Muscle layer of duodenum (tissue), 2 donors: ENCODE measurements around the gene CELA3B.

Experiments used
- H3K27ac ChIP-seq: one replicate; pipeline ENCODE4 v1.7.0; 2013; ENCODE audit warnings: mild to moderate bottlenecking, low read length
- H3K27me3 ChIP-seq: one replicate; pipeline ENCODE4 v1.7.0; 2013; ENCODE audit warnings: low read depth, mild to moderate bottlenecking, control low read depth, low read length
- H3K36me3 ChIP-seq, 2 donors: one replicate each; pipeline ENCODE4 v1.7.0; 2013; ENCODE audit warnings: low read length in 2 of 2, control low read depth in 1 of 2, mild to moderate bottlenecking in 1 of 2; ENCODE audit not compliant: insufficient read depth in 2 of 2, control insufficient read depth in 1 of 2
- H3K4me1 ChIP-seq, 2 donors: one replicate each; pipeline ENCODE4 v1.7.0; 2013; ENCODE audit warnings: low read length in 2 of 2, mild to moderate bottlenecking in 2 of 2, control low read depth in 1 of 2, moderate library complexity in 1 of 2; ENCODE audit not compliant: insufficient read depth in 2 of 2, control insufficient read depth in 1 of 2
- H3K4me3 ChIP-seq, 2 donors: one replicate each; pipeline ENCODE4 v1.7.0; 2013; ENCODE audit warnings: low read length in 2 of 2, low read depth in 1 of 2, mild to moderate bottlenecking in 1 of 2
- H3K9me3 ChIP-seq, 2 donors: one replicate each; pipeline ENCODE4 v1.7.0; 2013; ENCODE audit warnings: low read length in 2 of 2, control low read depth in 1 of 2, mild to moderate bottlenecking in 1 of 2; ENCODE audit not compliant: control insufficient read depth in 1 of 2
- donor health status: healthy.

Gene CELA3B

DNA sequence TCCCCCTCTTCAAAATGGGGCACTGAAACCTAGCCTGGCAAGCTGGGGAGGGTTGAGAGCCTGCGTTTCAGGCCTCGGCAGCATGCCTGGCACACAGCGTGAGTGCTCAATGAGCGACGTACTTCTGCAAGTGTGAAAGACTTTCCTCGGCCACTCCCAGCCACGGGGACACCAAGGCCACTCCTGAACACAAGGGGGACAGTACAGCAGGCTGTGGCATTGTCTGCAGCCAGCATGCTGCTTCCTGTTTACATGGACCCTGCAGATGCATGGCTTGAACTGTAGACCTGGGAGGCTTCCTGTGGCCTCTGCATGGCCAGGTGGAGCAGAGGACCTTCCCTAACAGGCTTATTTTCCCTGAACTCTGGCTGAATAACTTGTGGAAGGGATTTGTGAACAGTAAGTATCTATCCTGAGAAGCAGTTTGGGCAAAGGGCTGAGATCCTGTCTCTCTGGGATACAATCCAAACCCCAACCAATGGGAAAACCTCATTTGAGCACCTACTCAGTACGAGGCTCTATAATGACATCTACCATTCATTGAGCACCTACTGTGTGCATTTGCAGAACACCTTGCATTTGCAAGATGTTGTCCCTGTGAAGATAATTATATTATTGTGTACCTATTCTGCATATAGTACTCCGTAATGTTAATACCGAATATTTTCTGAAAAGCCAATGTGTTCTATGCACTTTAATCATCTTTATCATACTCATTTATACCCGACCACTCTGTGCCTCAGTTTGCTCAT, 29.8 kb upstream of the CELA3B start:
- H3K27ac ChIP-seq = no peak overlapping the region
- H3K4me1 ChIP-seq = peaks cover 4 to 6% of the 10 kb centered on the region in 2 donors
- no peaks in the 10 kb centered on the region for H3K9me3 ChIP-seq
- no peaks in the 10 kb centered on the region for H3K27me3 ChIP-seq
- no peak overlapping the region for H3K4me3 ChIP-seq
- H3K36me3 ChIP-seq = no peaks in the 10 kb centered on the region

GRCh38 chr1:21950734-21951133, 26.1 kb upstream of the CELA3B start:
- Histone ChIP-seq H3K27ac (no peak overlapping the region), H3K4me3 (no peak overlapping the region), H3K4me1 (peaks cover 0 to 4% of the 10 kb centered on the region in 2 donors), H3K27me3 (no peaks in the 10 kb centered on the region), H3K9me3 (no peaks in the 10 kb centered on the region), H3K36me3 (no peaks in the 10 kb centered on the region)

- Histone ChIP-seq H3K4me3 (no peak overlapping the region), H3K36me3 (no peaks in the 10 kb centered on the region), H3K9me3 (no peaks in the 10 kb centered on the region), H3K27me3 (no peaks in the 10 kb centered on the region), H3K27ac (no peak overlapping the region), H3K4me1 (peaks cover 6 to 7% of the 10 kb centered on the region in 2 donors)
Measured at GRCh38 chr1:21951226-21951870, 25.5 kb upstream of the CELA3B start.

GRCh38 chr1:21952786-21953520, 23.9 kb upstream of the CELA3B start:
- Histone ChIP-seq H3K36me3 (no peaks in the 10 kb centered on the region), H3K27me3 (no peaks in the 10 kb centered on the region), H3K4me3 (no peak overlapping the region), H3K4me1 (peaks cover 7 to 16% of the 10 kb centered on the region in 2 donors), H3K9me3 (no peaks in the 10 kb centered on the region), H3K27ac (no peak overlapping the region)

GRCh38 chr1:21955058-21955457, 21.8 kb upstream of the CELA3B start:
- Histone ChIP-seq H3K27ac (no peak overlapping the region), H3K4me1 (peaks cover 7 to 16% of the 10 kb centered on the region in 2 donors), H3K36me3 (no peaks in the 10 kb centered on the region), H3K27me3 (no peaks in the 10 kb centered on the region), H3K4me3 (no peak overlapping the region), H3K9me3 (no peaks in the 10 kb centered on the region)

DNA sequence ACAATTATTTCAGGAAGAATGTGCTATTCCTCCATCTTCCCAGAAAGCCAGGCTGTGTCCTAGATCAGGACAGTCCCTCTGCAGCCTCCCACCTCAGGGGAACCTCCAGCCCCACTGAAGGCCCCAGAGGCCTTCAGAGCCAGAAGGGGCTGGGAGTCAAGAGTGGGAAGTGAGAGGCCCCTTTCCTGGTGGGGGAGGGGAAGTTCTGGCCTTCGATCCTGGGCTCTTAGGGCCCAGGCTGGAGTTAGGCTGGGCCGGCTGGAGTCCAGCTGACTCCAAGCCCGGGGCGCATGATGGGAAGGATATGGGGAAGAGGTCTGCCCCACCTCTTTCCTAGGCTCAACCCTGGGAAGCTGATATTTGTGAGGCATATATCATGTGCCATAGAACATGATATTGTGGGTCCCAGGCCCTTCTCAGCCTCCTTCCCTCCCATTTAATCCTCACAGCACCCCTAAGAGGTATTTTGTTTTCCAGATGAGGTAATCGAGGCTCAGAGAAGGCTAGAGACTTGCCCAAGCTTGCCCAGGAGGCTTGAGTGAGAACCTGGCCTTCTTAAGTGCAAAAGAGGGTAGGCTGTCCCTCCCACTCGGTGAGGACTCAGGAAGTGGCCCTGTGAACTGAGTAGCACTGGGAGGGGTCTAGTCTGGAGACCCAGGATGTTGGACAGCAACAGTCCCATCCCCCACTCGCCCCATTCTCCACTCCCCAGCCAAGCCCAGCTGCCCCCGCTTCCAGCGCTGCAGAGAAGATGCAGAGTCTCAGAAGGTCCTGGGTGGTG, 21.1 kb upstream of the CELA3B start:
- Histone ChIP-seq H3K4me3 (no peak overlapping the region), H3K27me3 (no peaks in the 10 kb centered on the region), H3K4me1 (peaks cover 7 to 16% of the 10 kb centered on the region in 2 donors), H3K36me3 (no peaks in the 10 kb centered on the region), H3K27ac (peak overlapping the region; percentile 75), H3K9me3 (no peaks in the 10 kb centered on the region)

- Histone ChIP-seq H3K36me3 (no peaks in the 10 kb centered on the region), H3K27ac (peak overlapping the region; percentile 54), H3K4me1 (peaks cover 7 to 16% of the 10 kb centered on the region in 2 donors), H3K4me3 (no peak overlapping the region), H3K27me3 (no peaks in the 10 kb centered on the region), H3K9me3 (no peaks in the 10 kb centered on the region)
Measured at GRCh38 chr1:21956720-21957552, 19.9 kb upstream of the CELA3B start.

DNA sequence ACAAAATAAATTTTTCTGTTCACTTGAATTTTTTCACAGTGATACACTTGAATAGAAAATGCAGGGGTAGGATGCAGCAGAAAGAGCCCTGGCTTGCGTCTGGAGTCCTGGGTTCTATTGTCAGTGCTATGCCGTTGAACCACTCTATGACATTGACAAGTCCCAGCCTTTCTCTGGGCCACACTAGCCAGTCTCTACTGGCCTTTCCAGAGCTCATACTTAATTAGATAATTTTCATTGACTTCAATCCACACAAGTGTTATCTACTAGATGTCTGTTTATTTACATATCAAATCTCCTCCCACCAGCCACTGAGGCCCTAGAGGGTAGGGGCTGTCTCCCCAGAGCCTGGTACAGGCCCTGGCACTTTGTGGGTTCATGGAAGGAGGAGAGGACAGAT, 15.5 kb upstream of the CELA3B start:
- Histone ChIP-seq H3K27me3 (no peaks in the 10 kb centered on the region), H3K27ac (no peak overlapping the region), H3K4me1 (peaks cover 0 to 15% of the 10 kb centered on the region in 2 donors), H3K36me3 (no peaks in the 10 kb centered on the region), H3K9me3 (no peaks in the 10 kb centered on the region), H3K4me3 (no peak overlapping the region)

DNA sequence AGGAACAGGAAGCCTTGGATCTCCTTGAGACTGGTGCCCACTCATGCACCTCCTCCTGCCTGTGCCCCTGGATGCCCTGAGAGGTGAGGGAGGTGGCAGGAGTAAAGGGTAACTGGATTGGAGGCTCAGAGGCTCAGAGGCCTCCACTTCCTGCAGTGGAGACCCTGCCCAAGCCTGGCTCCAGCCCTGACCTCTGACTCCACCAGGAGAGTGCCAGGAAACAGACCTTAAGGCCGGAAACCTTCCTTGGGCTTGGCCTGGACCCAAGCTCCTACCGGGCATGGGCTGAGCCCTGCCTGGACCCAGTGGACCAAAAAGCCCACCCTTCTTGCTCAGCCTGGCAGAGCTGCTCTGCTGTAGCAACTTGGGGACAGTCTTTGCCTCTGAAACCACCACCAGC, 15.0 kb upstream of the CELA3B start:
- H3K9me3 ChIP-seq = no peaks in the 10 kb centered on the region
- peaks cover 0 to 10% of the 10 kb centered on the region in 2 donors for H3K4me1 ChIP-seq
- no peaks in the 10 kb centered on the region for H3K36me3 ChIP-seq
- H3K27me3 ChIP-seq = no peaks in the 10 kb centered on the region
- no peak overlapping the region for H3K4me3 ChIP-seq
- H3K27ac ChIP-seq = no peak overlapping the region

DNA sequence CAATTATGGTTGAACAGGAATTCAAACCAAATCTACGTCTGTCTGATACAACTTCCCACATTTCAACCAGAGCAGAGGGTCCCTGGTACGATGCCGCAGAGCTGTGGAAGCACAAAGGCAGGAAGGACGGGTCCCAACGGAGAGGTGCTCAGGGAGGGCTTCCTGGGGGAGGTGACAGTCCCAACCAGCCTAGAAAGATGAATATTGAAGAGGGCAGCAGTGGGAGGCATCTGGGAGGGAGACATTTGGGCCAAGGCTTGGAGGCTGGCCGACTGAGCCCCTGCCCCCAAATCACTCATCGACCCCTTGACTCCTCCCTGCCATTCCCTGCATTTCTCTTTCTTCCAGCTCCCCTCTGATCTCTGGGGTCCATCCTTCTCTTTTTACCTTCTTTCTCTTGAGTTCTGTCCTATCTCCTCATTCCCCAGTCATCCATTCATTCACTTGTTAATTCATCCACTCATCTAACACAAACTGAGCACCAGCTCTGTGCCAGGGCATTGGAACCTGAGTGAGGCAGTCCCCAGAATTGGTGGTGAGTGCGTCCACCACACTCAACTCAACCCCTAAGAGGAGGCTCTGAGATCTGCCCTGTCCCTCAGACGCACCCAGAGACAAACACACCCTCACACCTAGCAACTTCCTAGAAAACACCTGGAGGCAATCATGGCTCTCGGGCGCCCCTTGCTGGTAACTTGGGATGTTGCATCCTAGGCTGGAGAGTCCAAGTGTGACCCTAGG, 13.2 kb upstream of the CELA3B start:
- H3K27me3 ChIP-seq = no peaks in the 10 kb centered on the region
- H3K27ac ChIP-seq = no peak overlapping the region
- no peaks in the 10 kb centered on the region for H3K36me3 ChIP-seq
- no peak overlapping the region for H3K4me3 ChIP-seq
- peaks cover 0 to 4% of the 10 kb centered on the region in 2 donors for H3K4me1 ChIP-seq
- no peaks in the 10 kb centered on the region for H3K9me3 ChIP-seq
